Measurements from ENCODE around the gene DNAI1. TPM values are rescaled to one million over a fixed set of nuclear protein-coding genes. Genes with fewer than 3 reads are reported as not detected.

The DNAI1 gene
- polyA plus RNA-seq, 1 donor, result not detected

DNA sequence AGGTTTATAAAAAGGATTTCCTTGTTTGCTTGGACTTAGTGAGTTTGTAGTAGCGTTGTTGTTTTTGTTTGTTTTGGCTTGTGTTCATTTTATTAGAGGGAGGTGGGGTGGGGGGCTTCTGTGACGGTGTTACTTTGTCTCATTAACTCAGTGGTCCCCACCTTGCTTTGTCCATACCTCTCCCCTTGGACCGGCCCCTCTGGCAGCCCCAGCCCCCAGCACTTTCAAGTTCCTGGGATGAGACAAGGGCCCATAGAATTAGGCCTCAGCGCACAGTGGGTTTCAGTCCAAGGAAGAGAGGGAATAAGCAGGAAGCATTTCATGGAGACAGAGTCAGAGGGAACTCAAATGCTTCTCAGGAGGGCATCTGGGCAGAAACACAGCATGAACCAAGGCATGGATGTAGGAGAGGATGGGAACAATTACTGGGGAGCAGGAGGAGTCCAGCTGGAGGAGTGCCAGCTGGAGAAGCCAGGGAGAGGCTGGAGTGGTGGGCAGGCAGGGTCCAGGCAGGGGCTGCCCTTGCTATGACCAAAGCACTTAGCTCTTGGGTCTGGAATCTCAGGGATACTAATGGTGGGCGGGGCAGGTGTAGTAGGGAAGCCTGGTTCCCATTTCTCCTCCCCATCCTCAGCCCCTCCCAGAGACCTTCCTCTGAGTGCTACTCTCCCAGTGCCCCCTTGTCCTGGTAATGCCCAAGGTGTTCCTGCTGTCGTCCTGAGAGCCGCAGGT lies 87.7 kb downstream of the DNAI1 start:
- no peak for DNase-seq

DNA sequence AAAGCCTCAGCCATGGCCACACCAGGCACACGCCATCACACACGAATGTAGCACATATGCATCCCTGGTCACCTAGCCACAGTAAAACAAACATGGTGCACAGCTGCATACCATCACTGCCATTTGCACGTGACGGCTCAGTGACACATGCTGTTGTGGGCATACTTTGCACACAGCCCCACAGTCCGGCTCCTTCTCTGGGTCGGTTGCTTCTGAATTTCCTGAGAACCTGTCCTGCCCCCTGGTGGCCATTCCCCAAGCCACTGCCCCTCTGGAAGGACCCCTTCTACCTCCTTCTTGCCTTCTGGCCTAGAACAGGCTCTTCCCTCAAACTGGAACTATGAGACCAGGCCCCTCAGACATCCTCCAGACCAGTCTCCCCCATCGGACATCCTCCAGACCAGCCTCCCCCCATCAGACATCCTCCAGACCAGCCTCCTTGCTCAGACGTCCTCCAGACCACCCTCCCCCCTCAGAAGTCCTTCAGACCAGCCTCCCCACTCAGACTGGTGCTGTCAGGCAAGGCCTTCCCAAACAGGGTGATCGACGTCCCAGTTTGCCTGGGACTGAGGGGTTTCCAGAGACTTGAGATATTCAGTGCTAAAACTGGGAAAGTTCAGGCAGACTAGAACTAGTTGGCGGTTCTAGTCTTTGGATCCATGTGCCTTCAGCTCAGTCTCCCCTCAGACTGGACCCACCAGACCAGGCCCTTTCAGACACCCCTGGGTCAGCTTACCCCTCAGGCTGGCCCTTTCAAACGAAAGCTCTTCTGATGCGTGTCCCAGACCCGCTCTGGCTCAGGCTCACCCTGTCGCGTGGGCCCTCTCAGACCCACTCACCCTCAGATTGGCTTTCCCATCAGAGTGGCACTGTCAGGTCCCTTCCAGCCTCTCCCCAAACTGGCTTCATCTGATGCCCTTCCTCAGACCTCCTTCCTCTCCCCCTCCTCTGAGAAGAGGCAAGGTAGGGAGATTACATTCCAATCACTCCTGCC lies 88.5 kb downstream of the DNAI1 start:
- DNase-seq, result no peak

DNA sequence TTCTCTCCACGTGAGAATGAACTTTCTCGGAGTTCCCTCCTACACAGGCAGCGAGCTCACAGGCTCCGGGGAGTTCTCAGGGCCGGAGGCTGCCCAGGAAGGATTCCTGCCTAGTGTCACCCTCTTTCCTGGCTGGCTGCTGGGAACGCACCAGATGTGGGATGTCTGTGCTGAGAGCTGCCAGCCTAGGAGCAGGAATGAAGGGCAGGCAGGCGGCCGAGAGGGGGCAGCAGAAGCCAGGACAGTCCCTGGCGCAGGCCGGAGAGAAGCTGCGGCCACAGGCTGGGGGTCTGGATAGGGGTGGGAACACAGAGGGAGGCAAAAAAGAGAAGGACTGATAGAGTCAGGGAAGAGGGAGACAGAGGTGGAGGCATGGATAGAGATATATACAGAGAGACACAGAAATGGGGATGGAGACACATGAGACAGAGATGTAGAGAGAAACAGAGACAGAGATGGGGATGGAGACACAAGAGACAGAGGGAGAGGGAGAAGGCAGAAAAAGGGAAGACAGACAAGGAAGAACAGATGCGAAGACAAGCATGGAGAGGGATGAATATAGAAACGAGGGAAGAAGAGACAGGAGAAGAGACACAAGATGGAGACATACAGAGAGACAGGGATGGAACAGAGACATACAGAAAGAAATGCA lies 89.5 kb downstream of the DNAI1 start:
- DNase-seq, result peak; percentile 82

DNA sequence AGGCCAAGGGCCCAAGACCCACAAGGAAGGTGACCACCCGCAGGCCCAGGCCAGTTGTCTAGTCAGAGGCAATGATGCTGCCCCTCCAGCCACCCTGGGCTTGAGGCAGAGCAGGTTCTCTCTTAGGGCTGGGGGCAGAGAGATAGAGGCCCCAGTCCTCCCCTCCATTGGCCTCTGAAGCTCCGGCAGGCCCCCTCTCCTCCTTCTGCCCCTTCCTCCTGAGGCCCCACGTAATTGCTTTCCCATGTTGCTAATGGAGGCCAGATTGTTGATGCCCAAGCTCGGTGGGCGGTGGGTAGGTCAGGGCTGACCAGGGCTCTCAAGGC lies 90.8 kb downstream of the DNAI1 start:
- no peak for DNase-seq

DNA sequence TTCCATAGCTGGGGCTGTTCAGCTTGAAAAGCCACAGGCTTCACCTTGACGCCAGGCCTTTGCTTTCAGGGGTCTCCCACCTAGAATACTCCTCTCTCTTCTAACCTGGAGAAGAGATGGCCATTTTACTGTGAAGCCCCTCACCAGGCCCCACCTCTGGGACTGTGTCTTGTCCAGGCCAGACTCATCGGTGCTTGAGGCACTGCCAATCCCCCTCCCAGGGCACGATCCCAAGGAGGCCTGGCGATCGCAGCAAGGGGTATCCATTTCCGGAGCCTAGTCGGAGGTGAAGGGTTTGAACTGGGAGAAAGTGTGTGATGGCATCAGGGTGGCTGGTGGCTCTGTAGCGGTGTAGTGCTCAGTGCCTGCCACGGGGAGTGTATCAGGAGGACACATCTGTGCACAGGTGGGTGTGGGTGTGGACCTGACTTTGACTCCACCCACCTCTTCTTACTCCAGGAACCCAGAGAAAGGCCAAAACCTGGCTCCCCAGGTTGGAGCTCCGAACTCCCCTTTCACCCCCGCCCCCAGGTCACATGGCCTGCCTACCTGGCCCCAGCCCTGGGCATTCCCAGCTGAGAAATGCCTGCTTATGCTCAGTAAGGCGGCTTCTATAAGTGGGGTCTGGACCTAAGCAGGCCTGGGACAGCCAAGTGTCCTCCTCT lies 91.5 kb downstream of the DNAI1 start:
- no peak for DNase-seq

DNA sequence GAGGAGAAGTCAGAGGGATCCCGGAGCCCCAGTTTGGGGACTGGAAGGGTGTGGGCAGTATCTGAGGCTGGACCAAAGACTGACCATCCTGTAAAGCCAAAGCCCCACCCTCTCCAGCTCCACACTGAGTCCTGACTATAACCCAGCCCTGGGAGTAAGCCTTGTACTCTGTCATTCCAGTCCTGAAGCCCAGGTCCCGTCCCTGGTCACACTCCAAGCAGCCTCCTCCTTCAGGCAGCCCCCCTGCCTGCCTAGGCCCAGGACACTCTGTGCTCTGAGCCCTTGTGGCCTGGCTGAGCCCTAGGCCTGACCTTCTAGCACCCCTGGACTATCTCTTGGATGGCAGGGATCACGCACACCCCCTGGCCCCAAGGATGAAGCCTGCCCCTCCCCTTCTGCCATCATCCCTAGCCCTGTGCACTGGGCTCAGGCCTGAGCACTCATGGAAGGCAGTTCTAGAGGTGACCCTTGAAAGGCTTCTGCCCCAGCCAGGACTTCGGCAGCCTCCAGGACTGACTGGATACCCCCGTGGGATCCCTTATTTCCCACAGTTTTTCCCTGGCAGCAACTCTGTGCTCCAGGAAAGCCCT lies 92.2 kb downstream of the DNAI1 start:
- DNase-seq, result no peak

DNA sequence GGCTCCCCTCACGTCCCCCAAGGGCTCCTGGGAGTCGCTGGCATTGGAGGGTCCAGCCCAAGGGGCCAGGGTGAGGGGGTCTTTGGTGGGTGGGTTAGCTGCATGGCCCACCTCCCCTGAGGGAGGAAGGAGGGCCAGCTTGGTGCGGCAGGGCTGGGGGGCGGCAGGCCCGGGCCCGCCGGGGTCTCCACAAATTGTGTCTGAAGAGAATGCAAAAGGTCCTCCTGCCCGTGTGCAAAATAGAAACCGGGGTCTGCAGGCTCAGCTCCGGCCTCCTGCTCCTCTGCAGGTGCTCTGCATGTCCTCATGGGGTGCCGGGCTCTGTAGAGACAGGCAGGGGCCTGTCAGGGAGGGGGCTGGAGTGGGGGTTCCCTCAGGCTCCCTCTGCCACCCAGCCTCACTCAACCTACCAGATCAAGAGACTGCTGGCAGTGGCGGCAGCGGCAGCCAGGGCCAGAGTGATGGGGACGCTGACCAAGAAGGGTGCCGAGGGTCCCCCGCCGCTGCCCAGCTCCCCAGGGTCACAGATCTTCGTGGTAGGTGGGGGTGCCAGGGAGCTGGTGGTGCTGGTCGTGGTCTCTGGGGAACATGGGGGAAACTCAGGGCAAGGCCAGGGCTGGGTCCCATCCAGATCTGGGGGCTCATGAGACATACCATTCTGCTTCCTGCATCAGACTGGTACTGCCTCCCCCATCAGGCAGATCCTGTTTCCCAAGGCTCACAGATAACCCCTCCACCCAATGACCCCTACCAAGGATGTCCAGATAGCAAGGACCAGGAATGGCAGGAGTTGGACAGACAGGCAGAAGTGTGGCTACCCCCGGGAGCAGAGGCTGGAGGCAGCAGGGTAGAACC lies 93.4 kb downstream of the DNAI1 start:
- no peak for DNase-seq

DNA sequence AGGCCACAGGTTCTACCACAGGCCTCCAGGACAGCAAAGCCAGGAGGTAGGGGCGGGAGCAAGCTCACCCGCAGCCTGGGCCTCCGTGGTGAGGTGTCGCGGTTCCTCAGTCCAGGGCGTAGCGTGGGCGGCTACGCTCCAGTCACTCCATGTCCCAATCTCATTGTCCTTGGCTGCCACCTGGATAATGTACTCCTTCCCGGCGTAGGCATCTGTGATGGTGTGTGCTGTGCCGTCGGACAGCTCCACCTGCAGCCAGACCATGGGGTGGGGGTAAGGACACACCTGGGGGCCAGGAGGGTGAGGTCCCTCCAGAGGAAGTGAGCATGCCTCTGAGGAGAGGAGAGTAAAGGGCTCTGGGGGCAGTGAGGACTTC lies 94.0 kb downstream of the DNAI1 start:
- DNase-seq, result no peak

DNA sequence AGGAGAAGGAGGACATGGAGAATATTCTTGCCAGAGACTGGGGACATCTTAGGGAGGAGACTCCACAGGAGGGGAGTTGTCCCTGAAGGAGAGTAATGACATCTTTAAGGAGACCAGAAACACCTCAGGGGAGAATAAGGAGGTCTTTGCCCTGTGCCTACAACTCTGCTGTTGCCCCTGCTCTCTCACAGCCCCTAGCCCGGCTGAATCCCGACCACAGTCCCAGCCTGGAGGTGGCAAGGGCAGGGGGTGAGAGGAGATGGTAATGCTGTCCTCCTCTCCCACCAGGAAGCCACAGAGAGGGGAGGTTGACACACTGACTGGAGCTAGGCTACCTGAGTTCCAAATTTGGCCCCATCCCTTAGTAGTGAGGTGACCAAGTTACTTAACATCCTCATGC lies 94.4 kb downstream of the DNAI1 start:
- no peak for DNase-seq

DNA sequence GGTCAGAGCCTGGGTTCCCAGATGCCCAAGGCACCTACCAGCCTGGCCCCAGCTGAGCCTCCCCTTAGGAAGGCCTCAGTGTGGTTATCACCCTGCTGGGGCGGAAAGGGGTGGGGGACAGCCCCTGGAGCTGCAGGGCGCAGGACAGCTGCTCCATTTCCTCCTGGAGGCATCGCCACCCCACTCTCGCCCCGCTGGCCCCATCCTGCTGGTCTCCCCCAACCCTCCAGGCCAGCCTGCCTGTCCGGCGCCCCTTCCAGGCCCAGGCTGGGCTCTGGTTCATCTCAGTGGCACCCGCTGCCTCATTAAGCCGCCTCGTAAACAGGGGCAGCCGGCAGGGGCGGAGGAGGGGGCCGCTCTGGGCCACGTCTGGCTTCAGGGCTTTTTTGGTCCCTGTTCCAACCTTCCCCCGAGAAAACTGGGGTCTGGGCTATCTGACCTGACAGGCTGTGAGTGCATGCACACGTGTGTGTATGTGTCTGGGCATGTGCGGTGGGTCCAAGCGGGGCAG lies 95.0 kb downstream of the DNAI1 start:
- DNase-seq, result no peak

DNA sequence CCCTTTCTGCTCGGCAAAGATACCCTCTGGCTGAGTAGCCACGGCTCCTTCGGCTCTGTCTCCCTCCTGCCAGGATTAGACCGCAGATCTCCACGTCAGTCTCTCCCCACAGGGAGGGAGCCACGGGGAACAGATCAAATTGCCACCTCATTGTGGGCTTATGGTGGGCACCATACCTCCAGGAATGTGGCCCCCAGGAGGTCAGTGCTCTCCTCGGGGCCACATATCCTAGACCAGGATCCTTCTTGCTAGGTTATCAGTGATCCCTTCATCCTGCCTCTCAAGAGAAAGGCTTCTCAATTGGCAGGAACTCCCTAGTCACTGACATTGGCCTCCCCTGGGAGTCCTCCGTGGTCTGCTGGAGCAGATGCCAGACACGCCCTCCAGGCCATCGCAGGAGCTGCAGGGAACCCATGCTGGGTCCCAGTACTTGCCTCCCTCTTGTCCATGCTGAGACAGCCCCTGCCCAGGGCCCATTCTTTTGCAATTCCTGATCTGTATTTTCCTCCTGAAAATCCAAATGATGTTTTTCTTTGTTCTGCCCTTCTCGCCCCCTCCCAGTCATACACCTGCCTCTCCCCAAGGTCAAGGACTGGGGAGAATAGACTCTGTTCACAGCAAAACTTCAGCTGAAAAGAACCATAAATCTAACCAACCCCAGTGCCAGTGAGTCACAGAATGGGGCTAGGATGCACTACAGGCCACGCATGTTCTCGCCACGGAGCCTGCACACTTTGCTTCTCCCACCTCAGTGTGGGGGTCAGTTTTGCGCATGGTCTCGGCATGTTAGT lies 95.8 kb downstream of the DNAI1 start:
- DNase-seq, result no peak

DNA sequence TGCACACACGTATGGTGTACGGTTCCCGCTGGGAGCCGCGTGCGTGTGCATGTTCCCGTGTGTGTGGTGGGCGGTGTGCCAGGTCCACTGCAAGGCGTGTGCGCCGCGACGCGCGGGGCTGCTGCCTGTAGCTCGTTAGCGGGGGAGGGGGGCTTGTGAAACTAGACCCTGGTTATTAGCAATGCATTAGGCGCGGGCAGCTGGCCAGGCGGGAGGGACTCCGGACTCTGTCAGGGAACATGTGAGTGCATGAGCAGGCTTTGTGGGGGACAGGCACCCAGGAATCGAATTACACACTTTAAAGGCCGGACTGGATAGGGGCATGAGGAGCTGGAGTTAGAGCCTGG lies 96.4 kb downstream of the DNAI1 start:
- DNase-seq, result no peak

DNA sequence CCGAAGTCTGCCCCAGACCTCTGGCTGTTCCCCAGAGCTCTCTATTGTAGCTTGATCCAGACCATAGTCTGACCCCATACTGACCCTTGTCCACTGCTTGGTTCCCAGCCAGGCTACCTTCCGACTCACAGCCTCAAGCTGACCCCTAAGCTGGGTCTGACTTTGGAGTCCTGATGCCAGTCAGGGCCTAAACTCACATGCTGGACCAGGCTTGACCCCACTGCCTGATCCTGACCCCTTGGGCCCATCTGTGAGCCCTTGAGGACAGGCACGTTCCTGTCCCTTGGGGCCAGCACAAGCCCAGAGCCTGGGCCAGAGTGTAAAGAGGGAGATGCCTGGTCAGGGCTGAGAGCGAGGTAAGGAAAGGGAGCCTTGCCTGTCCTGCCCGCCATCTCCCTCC lies 96.9 kb downstream of the DNAI1 start:
- no peak for DNase-seq

DNA sequence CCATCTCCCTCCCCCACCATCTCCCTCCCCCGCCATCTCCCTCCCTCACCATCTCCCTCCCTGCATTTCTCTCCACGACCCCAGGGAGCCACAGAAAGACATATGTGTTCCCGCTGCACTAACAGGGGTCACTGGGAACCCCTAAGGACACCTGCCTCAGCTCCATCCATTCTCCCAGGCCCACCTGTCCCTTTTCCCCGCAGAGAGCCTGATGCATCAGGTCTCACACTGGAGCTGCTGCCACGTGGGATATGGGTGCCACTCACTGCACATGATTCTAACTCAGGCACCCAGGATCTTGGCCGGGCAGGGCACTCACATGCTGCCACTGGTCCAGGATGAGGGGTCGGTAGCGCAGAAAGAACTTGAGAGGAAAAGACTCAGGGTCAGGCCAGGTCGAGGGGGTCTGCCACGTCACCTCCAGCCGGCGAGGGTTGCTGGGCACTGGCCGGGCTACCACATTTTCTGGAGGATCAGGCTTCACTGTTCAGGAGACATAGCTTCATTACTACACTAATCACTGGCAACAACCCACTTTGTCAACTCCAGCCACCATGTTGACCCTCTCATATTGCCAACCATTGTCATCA lies 97.4 kb downstream of the DNAI1 start:
- DNase-seq, result no peak

DNA sequence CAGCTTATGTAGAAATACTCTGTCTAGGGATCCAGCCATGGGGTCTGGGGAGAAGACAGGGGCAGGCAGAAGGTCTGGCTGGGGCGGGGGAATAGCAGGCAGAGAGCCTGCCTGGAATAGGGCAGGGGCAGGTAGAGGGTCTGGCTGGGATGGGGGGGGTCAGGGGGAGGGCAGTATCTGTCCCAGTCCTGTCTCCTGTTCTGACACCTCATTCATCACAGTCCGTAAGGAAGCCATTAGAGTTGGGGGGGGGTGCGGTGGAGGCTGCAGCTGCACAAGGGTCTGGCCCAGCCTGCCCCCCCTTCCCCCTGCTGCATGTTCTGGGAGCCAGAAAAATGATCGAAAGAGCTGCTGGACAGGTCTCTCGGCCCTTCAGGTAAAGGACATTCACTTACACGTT lies 98.3 kb downstream of the DNAI1 start:
- DNase-seq, result no peak

DNA sequence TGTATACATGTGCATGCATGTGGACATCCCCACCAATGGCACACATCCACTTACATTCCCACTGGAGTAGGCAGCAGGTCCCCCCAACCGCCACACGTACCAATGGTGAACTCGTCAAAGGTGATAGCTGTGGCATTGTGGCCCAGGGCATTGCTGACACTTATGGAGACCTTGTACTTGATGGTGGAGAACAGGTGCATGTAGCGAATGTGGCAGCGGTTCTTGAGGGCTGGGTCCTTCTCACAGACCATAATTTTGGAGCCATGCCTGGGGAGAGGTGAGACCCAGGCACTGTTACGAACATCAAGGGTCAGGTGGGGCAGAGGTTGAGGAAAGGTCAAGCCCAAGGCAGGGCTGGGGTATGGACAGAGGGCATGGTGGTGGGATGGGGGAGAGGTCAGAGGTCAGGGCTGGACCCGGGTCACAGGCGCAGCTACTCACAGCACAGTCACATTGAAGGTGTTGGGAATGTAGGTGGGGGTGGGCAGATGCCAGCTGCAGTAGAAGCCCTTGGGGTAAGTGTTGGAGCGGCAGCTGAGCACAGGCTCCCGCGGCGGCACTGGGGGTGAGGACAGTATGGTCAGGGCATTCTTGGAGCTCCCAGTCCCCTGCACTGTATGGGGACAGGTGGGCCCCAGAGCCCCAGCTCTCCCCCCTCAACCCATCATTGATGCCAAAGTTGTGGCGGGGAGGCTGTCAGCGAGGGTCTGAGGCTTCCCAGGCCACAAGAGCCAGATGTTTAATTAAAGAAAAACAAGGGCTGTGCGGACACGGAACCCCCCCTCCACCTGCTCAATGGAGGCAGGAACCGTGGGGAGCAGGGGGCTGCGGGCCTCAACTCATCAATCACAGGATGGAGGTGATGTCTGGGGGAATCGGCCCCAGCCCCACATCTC lies 99.1 kb downstream of the DNAI1 start:
- DNase-seq, result no peak

DNA sequence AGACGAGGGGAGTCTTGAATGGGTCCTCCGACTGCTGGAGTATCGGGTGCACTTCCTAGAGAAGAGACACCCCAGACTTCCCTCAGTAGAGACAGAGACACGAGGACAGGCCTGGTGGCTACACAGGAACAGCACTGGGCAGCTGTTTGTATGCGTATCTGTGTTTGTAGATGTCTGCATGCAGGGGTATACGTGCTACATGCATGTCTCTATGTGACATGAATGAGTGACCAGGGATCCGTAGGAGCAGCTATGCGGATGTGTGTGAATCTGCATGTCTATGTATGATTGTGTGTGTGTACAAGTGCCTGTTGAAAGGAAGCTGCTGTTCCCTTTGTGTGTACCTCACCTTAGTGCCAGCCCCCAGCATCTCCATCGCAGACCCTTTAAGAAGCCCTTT lies 99.8 kb downstream of the DNAI1 start:
- DNase-seq, result no peak

DNA sequence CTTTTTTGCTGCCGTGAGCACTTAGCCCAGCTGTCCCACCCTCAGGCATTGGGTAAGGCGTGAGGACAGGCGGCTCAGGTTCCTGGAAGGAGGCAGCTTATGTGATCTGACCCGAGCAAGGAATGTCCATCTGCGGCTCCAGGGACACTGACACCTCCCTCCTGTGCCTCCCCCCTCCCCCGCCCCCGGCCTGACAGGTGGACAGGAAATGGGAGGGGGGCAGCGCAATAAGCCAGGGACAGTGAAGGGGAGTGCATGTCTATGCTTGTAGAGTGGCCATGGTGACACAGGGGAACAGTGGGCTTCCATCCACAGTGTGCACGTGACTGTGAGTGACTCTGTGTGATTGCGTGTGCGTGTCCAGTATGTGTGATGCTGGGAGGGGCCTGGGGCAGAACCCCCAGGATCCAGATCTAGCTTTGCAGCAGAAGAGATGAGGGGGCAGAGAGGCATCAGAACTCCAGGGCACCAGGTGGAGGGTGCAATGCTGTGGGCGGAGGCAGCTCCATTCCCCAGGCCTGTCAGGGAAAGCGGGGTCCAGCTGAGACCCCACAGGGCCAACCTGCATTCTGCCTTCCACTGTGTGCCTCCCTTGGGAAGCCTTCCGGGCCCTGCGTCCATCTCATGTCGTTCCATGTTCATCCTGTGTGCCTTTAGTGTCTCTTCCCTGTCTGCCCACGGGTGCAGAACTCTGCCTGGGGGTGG lies 100.5 kb downstream of the DNAI1 start:
- DNase-seq, result no peak
